ENCODE results near the gene CDH13.

The CDH13 gene

DNA sequence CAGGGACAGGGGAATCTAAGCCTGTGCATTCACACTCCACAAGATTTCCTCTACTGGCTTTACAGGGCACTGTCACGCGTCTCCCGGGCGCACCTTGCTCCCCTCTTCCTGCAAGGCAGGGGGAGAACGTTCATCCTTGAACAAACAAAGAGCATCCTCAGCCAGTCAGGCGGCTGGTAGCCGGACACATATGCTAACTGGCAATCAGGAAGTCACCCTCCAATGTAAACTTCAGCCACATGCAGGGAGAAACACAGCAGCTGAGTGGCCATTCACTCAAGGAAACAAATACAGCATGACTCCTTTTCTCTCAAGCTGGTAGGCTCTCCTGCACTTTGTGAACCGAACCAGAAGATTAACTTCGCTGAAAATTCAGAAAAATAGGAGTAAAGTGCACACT is 1170.2 kb downstream of the CDH13 start:
- DNase-seq, result no peak

DNA sequence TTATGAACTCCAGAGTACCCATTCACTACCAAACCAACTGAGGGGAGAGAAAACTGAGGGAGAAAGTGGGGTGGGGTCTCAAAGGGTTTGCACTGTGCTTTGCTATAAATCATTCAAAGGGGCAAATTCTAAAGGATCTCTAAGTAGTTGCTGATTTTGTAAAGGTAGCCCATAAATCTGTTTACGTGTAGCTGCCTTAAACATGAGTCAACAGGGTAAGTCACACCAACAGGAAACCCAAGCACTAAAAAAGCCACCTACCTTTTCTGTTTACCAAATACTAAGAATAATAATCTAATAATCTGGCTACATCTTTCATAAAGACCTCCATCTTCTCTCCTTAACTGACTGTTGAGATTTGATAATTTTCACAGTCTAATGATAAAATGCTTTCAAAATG is 1172.6 kb downstream of the CDH13 start:
- DNase-seq, result no peak

GRCh38 chr16:83802135-83802534 is 1175.4 kb downstream of the CDH13 start:
- peak; percentile 9 for DNase-seq

- no peak for DNase-seq
Observed at GRCh38 chr16:83802554-83803205, 1175.9 kb downstream of the CDH13 start.

DNA sequence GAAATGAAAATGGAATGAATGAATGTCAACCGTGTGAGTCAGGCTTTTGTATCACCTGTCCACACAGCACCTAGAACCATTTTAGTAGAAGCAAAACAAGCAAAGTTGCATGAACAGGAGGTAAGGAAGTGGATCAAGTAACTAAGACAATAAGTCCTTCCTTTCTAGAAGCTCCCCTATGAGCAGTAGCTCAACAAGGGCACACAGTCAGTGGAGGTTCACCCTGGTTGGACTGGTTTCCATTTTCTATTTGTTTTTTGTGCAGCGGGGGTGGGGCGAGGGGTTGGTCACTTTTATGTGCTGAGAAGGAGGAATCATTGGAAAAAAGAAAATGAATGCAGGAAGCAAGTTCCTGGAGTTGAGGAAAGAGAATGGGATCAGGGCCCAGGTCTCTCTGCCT is 1177.0 kb downstream of the CDH13 start:
- DNase-seq, result no peak

- DNase-seq, result no peak
Observed at GRCh38 chr16:83804366-83804765, 1177.6 kb downstream of the CDH13 start.

DNA sequence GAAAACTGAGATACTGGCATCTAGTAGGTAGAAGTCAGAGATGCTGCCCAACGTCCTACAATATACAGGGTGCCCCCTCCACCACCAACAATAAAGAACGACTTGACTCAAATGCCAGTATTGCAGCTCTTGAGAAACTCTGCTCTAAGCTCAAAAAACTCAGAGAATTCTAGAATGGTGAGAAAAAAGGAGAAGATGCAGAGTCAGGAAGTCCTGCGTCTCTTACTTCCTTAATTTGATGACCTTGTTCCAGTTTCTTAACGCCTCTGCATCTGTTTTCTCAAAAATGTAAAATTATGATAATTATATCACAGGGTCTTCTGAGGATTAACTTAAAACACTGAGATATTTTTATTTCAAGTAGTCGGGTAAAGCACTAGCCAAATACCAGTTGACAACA is 1179.3 kb downstream of the CDH13 start:
- DNase-seq, result peak; percentile 12

DNA sequence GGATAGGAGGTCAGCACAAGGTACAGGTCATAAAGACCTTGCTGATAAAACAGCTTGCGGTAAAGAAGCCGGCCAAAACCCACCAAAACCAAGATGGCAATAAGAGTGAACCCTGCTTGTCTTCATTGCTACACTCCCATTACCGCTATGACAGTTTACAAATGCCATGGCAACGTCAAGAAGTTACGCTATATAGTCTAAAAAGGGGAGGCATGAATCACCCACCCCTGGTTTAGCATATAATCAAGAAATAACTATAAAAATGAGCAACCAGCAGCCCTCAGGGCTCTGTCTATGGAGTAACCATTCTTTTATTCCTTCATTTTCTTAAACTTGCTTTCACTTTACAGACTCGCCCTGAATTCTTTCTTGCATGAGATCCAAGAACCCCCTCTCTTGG is 1180.0 kb downstream of the CDH13 start:
- no peak for DNase-seq

GRCh38 chr16:83807327-83807709 is 1180.5 kb downstream of the CDH13 start:
- no peak for DNase-seq

DNA sequence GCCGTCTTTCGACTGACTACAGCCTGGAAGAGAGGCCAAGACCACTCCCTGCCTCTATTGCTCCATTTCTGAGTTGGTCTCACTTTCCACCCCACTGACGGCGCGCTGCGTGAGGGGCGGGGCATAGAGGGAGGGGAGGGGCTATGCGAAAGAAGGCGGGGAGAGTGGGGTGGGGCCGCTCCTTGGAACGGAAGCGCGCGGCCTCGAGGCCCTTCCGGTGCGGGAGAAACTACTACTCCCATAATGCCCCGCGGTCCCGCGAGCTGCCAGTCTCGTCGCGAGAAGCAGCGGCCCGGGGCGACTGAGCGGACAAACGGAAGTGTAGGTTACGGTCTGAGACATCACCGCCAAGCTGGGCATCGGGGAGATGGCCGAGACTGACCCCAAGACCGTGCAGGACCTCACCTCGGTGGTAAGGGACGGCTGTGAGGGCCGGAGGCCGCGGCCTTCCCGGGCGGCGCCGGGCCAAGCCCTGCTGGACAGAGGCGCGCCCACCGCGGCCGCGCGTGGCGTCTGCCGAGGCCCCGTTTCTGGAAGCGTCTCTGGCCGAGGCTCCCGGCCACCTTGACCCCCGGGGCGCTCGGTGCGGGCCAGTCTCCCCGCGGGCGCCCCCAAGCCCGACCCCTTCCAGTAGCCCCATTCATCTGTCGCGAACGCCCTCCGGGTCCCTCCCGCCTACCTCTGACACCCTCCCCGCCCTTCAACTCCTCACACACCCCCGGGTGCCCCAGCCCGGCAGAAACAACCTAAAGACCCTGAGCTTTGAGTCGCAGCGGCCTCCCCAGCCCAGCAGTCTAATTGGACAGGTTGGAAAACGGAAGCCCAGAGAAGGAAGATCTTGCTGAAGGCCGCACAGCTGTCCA is 1181.2 kb downstream of the CDH13 start, which contains the start of gene HSBP1:
Gene HSBP1 (plus strand): TSS at position 269 of the 863 bp plus-strand sequence. CDS start 99 bp downstream, at position 368.
- peak; percentile 95 for DNase-seq

DNA sequence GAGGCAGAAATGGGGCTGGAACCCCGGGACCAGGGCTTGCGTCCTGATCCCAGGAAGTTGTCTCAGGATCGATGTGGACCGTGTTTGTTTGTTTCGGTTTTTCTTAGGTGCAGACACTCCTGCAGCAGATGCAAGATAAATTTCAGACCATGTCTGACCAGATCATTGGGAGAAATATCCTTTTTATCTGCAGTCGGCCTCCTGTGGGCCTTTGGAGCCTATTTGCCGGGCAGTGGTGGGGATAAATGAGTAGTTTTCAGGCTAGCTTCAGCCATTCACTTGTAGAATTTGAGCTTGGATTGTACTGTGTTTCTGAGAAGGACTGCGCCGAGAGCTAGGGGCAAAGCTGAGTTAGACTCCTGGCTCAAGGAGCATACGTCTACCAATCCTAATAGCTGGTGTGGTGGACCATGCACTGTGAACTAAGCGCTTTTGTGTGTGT is 1181.8 kb downstream of the CDH13 start:
- DNase-seq, result no peak

DNA sequence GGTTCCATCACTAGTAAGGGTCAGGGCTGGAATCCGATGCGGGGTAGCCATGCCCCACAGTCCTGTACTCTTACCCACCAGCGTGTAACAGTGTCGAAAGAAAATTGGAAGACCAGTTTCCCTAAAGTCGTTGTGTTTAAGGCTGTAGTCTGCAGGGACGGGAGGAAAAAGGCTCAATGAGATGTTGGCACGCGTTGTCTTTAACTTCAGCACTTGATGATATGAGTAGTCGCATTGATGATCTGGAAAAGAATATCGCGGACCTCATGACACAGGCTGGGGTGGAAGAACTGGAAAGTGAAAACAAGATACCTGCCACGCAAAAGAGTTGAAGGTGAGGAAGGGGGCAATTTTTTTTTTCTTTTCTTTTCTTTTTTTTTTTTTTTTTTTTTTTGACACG is 1182.3 kb downstream of the CDH13 start:
- DNase-seq, result no peak

DNA sequence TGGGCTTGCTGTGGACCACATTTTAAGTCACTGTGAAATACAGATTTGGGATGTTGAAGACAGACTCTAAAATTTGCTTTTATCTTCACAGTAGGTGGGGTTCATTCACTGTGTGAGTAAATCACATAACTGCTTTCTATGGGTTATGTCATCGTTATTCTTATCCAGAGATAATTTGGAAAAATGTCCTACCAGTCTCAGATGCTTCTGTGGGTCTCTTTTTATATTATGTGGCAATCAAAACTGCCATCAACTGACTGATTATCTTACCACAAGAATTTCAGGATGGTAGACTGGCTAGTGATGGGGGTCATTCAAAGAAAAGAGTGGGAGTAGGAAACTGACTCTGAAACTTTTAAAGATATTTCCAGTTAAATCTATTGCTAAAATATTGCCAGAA is 1184.1 kb downstream of the CDH13 start:
- DNase-seq, result no peak

DNA sequence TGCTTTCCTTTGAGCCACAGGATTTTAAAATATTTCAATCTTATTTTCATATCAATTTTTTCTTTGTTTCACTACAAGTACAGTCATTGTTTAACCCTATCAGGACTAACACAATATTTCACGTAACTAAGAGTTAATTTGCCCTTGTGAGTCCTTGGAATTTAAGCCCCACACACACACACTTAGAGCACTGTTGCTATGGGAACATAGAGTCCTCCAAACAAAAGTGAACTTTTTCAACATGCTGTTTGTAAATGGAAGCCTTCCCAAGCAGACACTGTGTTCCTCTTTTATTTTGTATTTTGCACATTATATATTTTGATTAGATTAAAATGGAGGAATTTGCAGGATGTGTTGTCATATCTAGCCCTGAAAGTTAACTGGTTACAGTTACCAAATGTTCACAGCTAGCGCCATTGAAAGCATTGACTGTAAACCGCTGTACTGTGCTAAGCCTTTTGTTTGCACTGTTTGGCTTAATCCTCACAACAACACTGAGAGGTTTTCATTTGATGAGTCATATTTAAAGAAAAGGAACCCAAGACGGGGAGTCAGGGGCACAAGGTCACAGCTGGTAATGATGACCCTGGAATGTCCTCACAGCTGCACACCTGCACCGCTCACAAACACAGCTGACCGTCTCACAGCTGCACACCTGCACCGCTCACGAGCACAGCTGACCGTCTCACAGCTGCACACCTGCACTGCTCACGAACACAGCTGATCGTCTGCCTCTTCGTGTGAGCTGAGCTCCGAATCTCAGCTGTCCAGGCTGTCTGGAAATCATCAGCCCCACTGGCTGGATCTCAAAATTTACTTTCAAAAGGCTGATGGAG is 1187.3 kb downstream of the CDH13 start:
- DNase-seq, result no peak

DNA sequence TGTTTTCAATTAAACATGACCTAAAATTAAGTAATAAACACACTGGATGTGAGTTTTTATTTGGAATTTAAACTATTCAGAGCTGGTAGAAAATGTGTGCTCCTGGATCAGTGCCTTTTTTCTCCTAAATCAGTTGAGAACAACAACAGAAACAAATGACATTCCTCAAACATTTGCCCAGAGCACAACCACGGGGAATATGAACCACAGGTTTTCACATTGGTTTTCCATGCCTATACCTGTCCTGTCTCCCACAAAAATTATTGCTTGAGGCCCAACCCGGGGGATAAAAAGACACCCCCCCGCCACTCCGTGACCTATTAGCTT is 1187.9 kb downstream of the CDH13 start:
- no peak for DNase-seq

GRCh38 chr16:83817022-83817421 is 1190.3 kb downstream of the CDH13 start:
- DNase-seq, result no peak

- no peak for DNase-seq
Observed at GRCh38 chr16:83818276-83818675, 1191.5 kb downstream of the CDH13 start.

GRCh38 chr16:83819361-83819760 is 1192.6 kb downstream of the CDH13 start:
- DNase-seq, result no peak

DNA sequence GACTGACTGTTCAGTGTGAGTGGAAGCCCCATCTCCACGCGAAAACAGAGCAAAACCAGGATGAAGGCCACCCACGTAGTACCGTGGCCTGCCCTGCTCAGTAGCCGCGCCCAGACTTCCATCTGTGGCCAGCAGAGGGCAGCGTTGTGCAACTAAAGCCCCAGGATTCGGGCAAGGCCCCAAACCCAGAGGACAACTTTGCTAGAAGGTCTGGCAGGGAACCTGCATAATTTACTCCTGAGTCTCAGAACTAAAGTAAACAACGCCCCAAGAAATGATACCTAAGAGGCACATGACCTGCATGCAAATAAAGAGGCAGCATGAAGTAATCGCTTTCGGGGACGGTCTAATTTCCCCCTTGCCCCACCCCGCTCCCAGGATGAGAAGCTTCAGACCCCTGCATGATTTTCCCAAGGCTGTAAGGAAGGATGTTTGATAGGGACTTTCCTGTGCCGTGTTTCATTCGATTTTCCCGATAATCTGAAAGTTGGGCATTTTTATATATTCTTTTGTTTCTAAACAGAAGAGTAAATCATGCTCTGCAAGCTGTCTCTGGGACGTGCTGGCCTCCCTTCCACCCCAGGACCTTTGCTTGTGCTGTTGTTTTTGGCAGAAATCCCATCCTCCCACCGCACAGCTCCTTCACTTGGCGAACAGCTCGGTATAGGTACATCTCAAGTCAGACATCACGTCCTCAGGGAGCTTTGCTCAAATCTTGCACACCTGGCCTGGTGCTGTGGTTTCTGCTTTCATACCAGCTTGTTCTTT is 1199.6 kb downstream of the CDH13 start:
- DNase-seq, result peak; percentile 76

DNA sequence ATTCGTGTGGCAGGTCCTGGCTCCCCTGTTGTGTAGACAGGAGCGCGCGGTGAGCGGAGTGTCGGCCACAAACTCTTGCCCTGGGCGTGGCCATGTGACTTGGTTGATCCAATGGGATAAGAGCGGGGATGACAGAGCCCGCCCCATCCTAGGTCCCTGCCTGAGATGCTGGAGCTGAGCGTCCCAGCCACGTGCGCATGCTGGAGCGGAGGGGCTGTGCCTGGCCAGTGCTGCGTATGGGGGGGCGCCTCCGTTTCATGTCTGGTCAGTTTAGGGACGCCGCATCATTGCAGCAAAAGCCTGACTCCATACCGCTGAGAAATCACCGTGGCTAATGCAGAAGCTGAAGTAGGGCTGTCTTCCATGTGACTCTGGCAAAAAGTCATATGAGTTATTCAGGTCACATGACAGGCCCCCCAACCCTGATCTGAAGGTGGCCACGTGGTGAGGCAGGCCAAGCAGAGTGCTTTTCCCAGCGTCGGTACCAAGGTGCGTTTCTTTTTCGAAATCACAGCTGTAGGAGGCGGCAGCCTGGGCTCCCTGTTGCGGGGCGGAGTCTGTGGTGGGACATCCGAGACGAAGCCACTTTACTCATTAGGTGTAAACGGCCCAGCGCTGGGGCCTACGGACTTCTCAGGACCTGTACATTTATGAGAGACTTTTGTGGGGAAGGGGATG is 1203.5 kb downstream of the CDH13 start:
- no peak for DNase-seq

- no peak for DNase-seq
Observed at GRCh38 chr16:83830769-83831455, 1204.1 kb downstream of the CDH13 start.
